PFSK-1 (cell line): ENCODE data around the gene UFM1.

Experiments used
- FOXP2 ChIP-seq: optimal IDR thresholded peaks from 2 replicates; pipeline ENCODE3; 2011; ENCODE audit warnings: borderline replicate concordance, control low read depth, inconsistent platforms; ENCODE audit not compliant: insufficient read depth; ENCODE audit errors: extremely low read length, extremely low read depth
- POLR2AphosphoS5 ChIP-seq: IDR thresholded peaks from 2 replicates; pipeline ENCODE4 v1.6.1; 2012; ENCODE audit warnings: low read depth, mild to moderate bottlenecking, control low read depth, low read length, moderate library complexity
- REST ChIP-seq, 2 experiments: IDR thresholded peaks; 2 replicates each; pipeline versions ENCODE4 v1.6.1 to v1.8.0; 2011 to 2012; ENCODE audit warnings: low read depth in 2 of 2, low read length in 2 of 2, control low read depth in 1 of 2, inconsistent platforms in 1 of 2, mild to moderate bottlenecking in 1 of 2, moderate library complexity in 1 of 2; ENCODE audit not compliant: insufficient read depth in 1 of 2
- SIN3A ChIP-seq: IDR thresholded peaks from 2 replicates; pipeline ENCODE4 v1.6.1; 2012; ENCODE audit warnings: mild to moderate bottlenecking, low read length, moderate library complexity, borderline replicate concordance; ENCODE audit not compliant: insufficient read depth
- TAF1 ChIP-seq: IDR thresholded peaks from 2 replicates; pipeline ENCODE4 v1.6.1; 2012; ENCODE audit warnings: low read length, control low read depth, borderline replicate concordance; ENCODE audit not compliant: insufficient read depth

The UFM1 gene

GRCh38 chr13:38376546-38376945 is 26.9 kb downstream of the UFM1 start:
- TF ChIP-seq SIN3A (no peak), POLR2AphosphoS5 (no peak)

- TF ChIP-seq SIN3A (no peak), TAF1 (no peak), REST (IDR thresholded peaks at IDR 0.05; ENCODE audit: insufficient read depth in 1 of 2, low read depth in 2 of 2, low read length in 2 of 2) (no peak), POLR2AphosphoS5 (no peak), FOXP2 (no peak)
Measured at GRCh38 chr13:38381890-38382289, 32.2 kb downstream of the UFM1 start.

GRCh38 chr13:38382946-38383345 is 33.3 kb downstream of the UFM1 start:
- TF ChIP-seq REST (IDR thresholded peaks at IDR 0.05; ENCODE audit: insufficient read depth in 1 of 2, low read depth in 2 of 2, low read length in 2 of 2) (no peak), POLR2AphosphoS5 (no peak), SIN3A (no peak), FOXP2 (no peak), TAF1 (no peak)

- no peak for TF ChIP-seq FOXP2
- no peak for TF ChIP-seq POLR2AphosphoS5
- TF ChIP-seq REST (IDR thresholded peaks at IDR 0.05; ENCODE audit: insufficient read depth in 1 of 2, low read depth in 2 of 2, low read length in 2 of 2) = no peak
- TF ChIP-seq SIN3A = no peak
- TF ChIP-seq TAF1 = no peak
Measured at GRCh38 chr13:38384171-38384570, 34.5 kb downstream of the UFM1 start.

GRCh38 chr13:38385153-38385891 is 35.7 kb downstream of the UFM1 start:
- TF ChIP-seq TAF1 (no peak), POLR2AphosphoS5 (no peak), FOXP2 (no peak), REST (IDR thresholded peaks at IDR 0.05; ENCODE audit: insufficient read depth in 1 of 2, low read depth in 2 of 2, low read length in 2 of 2) (no peak), SIN3A (no peak)
